Activated CD4-positive, alpha-beta T cell treated with anti-CD3 and anti-CD28 coated beads, Interleukin-2, amount 10 ng/mL, durations not matched to agents 7 days and 5 days (primary cell): ENCODE data around the gene RGS6. TPM values are rescaled to one million over a fixed set of nuclear protein-coding genes. Genes with fewer than 3 reads are reported as not detected.
"Not testable (repeated sequence)": the region's sequence is repeated elsewhere in the genome, so short reads cannot be mapped to it uniquely, and the experiment has no call there.

Experiments used
- CTCF ChIA-PET: fragments of 350-600 bp; sonication (Branson Sonifier 250); formaldehyde crosslinking; loops from one replicate; lab custom pipeline; 2021; ENCODE audit warnings: antibody characterized with exemption; lab: Charles Lee
- POLR2A ChIA-PET: fragments of 350-600 bp; sonication (Branson Sonifier 250); formaldehyde crosslinking; loops from one replicate; lab custom pipeline; 2021; ENCODE audit warnings: antibody characterized with exemption; lab: Charles Lee
- DNase-seq: peaks from one replicate; pipeline ENCODE4 v3.0.0-alpha.2; 2020
- H3K27ac Mint-ChIP-seq: one replicate; pipeline ENCODE4 v1.8.0; 2021; ENCODE audit warnings: mild to moderate bottlenecking, moderate library complexity, mixed read lengths
- H3K27me3 Mint-ChIP-seq: one replicate; pipeline ENCODE4 v1.8.0; 2021; ENCODE audit warnings: mixed read lengths
- H3K36me3 Mint-ChIP-seq: one replicate; pipeline ENCODE4 v1.8.0; 2021; ENCODE audit warnings: low read depth, mixed read lengths
- H3K4me1 Mint-ChIP-seq: one replicate; pipeline ENCODE4 v1.8.0; 2021; ENCODE audit warnings: mixed read lengths
- H3K4me3 Mint-ChIP-seq: one replicate; pipeline ENCODE4 v1.8.0; 2021; ENCODE audit warnings: mild to moderate bottlenecking, moderate library complexity, mixed read lengths
- H3K9me3 Mint-ChIP-seq: one replicate; pipeline ENCODE4 v1.8.0; 2021; ENCODE audit warnings: mixed read lengths
- total RNA-seq, 2 experiments: library from RNA; stranded (reverse); gene quantifications; one replicate each; pipeline ENCODE4 v1.2.3, GENCODE V29; 2021

RGS6 gene
- total RNA-seq: 1 to 10 TPM; 1.4 TPM

- Mint-ChIP-seq H3K36me3 (no peaks in the 10 kb centered on the region), H3K27ac (no peak within 1 kb of the TSS), H3K27me3 (peaks cover 56% of the 10 kb centered on the region), H3K4me3 (peak within 1 kb of the TSS; percentile 6), H3K9me3 (no peaks in the 10 kb centered on the region), H3K4me1 (peaks cover 12% of the 10 kb centered on the region)
- peak; percentile 12 for DNase-seq
- POLR2A ChIA-PET: no interaction called here
- CTCF ChIA-PET: interaction anchor here (1.0 kb wide), 1 partner anchor 16 kb away, joined by 3 read pairs; no protein-coding TSS in a partner anchor
Observed at GRCh38 chr14:71932229-71932981, at the start of gene RGS6. RGS6 (plus strand) TSS chr14:71932429.

- POLR2A ChIA-PET: no interaction called here
- H3K36me3 Mint-ChIP-seq: no peaks in the 10 kb centered on the region
- H3K27ac Mint-ChIP-seq: no peak overlapping the region
- H3K9me3 Mint-ChIP-seq: peaks cover 15% of the 10 kb centered on the region
- no peak overlapping the region for H3K4me3 Mint-ChIP-seq
- no peak for DNase-seq
- CTCF ChIA-PET: no interaction called here
- H3K4me1 Mint-ChIP-seq: no peaks in the 10 kb centered on the region
- H3K27me3 Mint-ChIP-seq: peaks cover 2% of the 10 kb centered on the region
Observed at GRCh38 chr14:71883094-71883493, 49.1 kb upstream of the RGS6 start.

GRCh38 chr14:71885301-71885700 lies 46.9 kb upstream of the RGS6 start:
- Mint-ChIP-seq H3K4me1 (no peaks in the 10 kb centered on the region), H3K27ac (no peak overlapping the region), H3K36me3 (no peaks in the 10 kb centered on the region), H3K27me3 (peaks cover 7% of the 10 kb centered on the region), H3K4me3 (no peak overlapping the region), H3K9me3 (peaks cover 3% of the 10 kb centered on the region)
- DNase-seq: no peak
- CTCF ChIA-PET: no interaction called here
- POLR2A ChIA-PET: no interaction called here

- H3K27me3 Mint-ChIP-seq, H3K4me3 Mint-ChIP-seq, H3K36me3 Mint-ChIP-seq, H3K9me3 Mint-ChIP-seq, DNase-seq, CTCF ChIA-PET, H3K4me1 Mint-ChIP-seq, POLR2A ChIA-PET, H3K27ac Mint-ChIP-seq: not testable (repeated sequence)
Observed at GRCh38 chr14:71887802-71888201, 44.4 kb upstream of the RGS6 start.

GRCh38 chr14:71890541-71890940 lies 41.7 kb upstream of the RGS6 start:
- H3K4me1 Mint-ChIP-seq: no peaks in the 10 kb centered on the region
- no peak overlapping the region for H3K4me3 Mint-ChIP-seq
- H3K27ac Mint-ChIP-seq: no peak overlapping the region
- H3K9me3 Mint-ChIP-seq: peaks cover 3% of the 10 kb centered on the region
- H3K27me3 Mint-ChIP-seq: peaks cover 12% of the 10 kb centered on the region
- no peaks in the 10 kb centered on the region for H3K36me3 Mint-ChIP-seq
- no peak for DNase-seq
- ChIA-PET POLR2A (no interaction called here), CTCF (interaction anchor here (0.8 kb wide), 1 partner anchor 35 kb away, joined by 4 read pairs; no protein-coding TSS in a partner anchor)

- Mint-ChIP-seq H3K27me3 (peaks cover 12% of the 10 kb centered on the region), H3K27ac (no peak overlapping the region), H3K4me1 (no peaks in the 10 kb centered on the region), H3K4me3 (no peak overlapping the region), H3K9me3 (peaks cover 3% of the 10 kb centered on the region), H3K36me3 (no peaks in the 10 kb centered on the region)
- ChIA-PET POLR2A (no interaction called here), CTCF (interaction anchor here (0.5 to 0.8 kb wide), 2 partner anchors 36 to 565 kb away, joined by 3 to 4 read pairs; no protein-coding TSS in a partner anchor)
- DNase-seq: no peak
Observed at GRCh38 chr14:71891185-71891584, 41.0 kb upstream of the RGS6 start.

- Mint-ChIP-seq H3K4me1 (no peaks in the 10 kb centered on the region), H3K27me3 (peaks cover 12% of the 10 kb centered on the region), H3K4me3 (no peak overlapping the region), H3K36me3 (no peaks in the 10 kb centered on the region), H3K27ac (no peak overlapping the region), H3K9me3 (peaks cover 3% of the 10 kb centered on the region)
- ChIA-PET CTCF (interaction anchor here (0.5 to 0.7 kb wide), 2 partner anchors 202 to 566 kb away, joined by 3 read pairs; no protein-coding TSS in a partner anchor), POLR2A (no interaction called here)
- no peak for DNase-seq
Observed at GRCh38 chr14:71891970-71892369, 40.3 kb upstream of the RGS6 start.

- Mint-ChIP-seq H3K27ac (no peak overlapping the region), H3K27me3 (peaks cover 20% of the 10 kb centered on the region), H3K4me3 (no peak overlapping the region), H3K36me3 (no peaks in the 10 kb centered on the region), H3K9me3 (no peaks in the 10 kb centered on the region), H3K4me1 (no peaks in the 10 kb centered on the region)
- ChIA-PET CTCF (no interaction called here), POLR2A (no interaction called here)
- no peak for DNase-seq
Observed at GRCh38 chr14:71905031-71905430, 27.2 kb upstream of the RGS6 start.

GRCh38 chr14:71905860-71906259 lies 26.4 kb upstream of the RGS6 start:
- H3K27ac Mint-ChIP-seq: no peak overlapping the region
- no peaks in the 10 kb centered on the region for H3K36me3 Mint-ChIP-seq
- H3K4me3 Mint-ChIP-seq: no peak overlapping the region
- no peaks in the 10 kb centered on the region for H3K9me3 Mint-ChIP-seq
- ChIA-PET CTCF (no interaction called here), POLR2A (no interaction called here)
- H3K4me1 Mint-ChIP-seq: no peaks in the 10 kb centered on the region
- no peak for DNase-seq
- H3K27me3 Mint-ChIP-seq: peaks cover 26% of the 10 kb centered on the region

- CTCF ChIA-PET: no interaction called here
- H3K4me3 Mint-ChIP-seq: no peak overlapping the region
- H3K27ac Mint-ChIP-seq: no peak overlapping the region
- POLR2A ChIA-PET: no interaction called here
- no peaks in the 10 kb centered on the region for H3K36me3 Mint-ChIP-seq
- no peaks in the 10 kb centered on the region for H3K4me1 Mint-ChIP-seq
- H3K9me3 Mint-ChIP-seq: no peaks in the 10 kb centered on the region
- H3K27me3 Mint-ChIP-seq: peaks cover 27% of the 10 kb centered on the region
- DNase-seq: no peak
Observed at GRCh38 chr14:71907793-71908515, 24.3 kb upstream of the RGS6 start.

GRCh38 chr14:71911669-71912068 lies 20.6 kb upstream of the RGS6 start:
- H3K4me1 Mint-ChIP-seq: no peaks in the 10 kb centered on the region
- peaks cover 19% of the 10 kb centered on the region for H3K27me3 Mint-ChIP-seq
- H3K27ac Mint-ChIP-seq: no peak overlapping the region

GRCh38 chr14:71913342-71913741 lies 18.9 kb upstream of the RGS6 start:
- H3K27ac Mint-ChIP-seq: no peak overlapping the region
- H3K36me3 Mint-ChIP-seq: no peaks in the 10 kb centered on the region
- peaks cover 10% of the 10 kb centered on the region for H3K27me3 Mint-ChIP-seq
- no peaks in the 10 kb centered on the region for H3K4me1 Mint-ChIP-seq
- no peaks in the 10 kb centered on the region for H3K9me3 Mint-ChIP-seq
- H3K4me3 Mint-ChIP-seq: no peak overlapping the region
- CTCF ChIA-PET: no interaction called here
- DNase-seq: no peak
- POLR2A ChIA-PET: no interaction called here

More at GRCh38 chr14:71911669-71912068, 20.6 kb upstream of the RGS6 start:
- CTCF ChIA-PET: no interaction called here
- Mint-ChIP-seq H3K9me3 (no peaks in the 10 kb centered on the region), H3K36me3 (no peaks in the 10 kb centered on the region), H3K4me3 (no peak overlapping the region)
- POLR2A ChIA-PET: no interaction called here
- DNase-seq: no peak

GRCh38 chr14:71918955-71919354 lies 13.3 kb upstream of the RGS6 start:
- Mint-ChIP-seq H3K27ac (no peak overlapping the region), H3K4me1 (no peaks in the 10 kb centered on the region), H3K27me3 (peaks cover 13% of the 10 kb centered on the region), H3K36me3 (no peaks in the 10 kb centered on the region), H3K9me3 (peaks cover 3% of the 10 kb centered on the region), H3K4me3 (no peak overlapping the region)
- CTCF ChIA-PET: interaction anchor here (1.4 kb wide), 1 partner anchor 63 kb away, joined by 3 read pairs; no protein-coding TSS in a partner anchor
- POLR2A ChIA-PET: interaction anchor here (0.7 kb wide), 1 partner anchor 286 kb away, joined by 3 read pairs; no protein-coding TSS in a partner anchor
- DNase-seq: no peak
